ENCODE measurements around the gene AGTPBP1.
"Not testable (repeated sequence)": the region's sequence is repeated elsewhere in the genome, so short reads cannot be mapped to it uniquely, and the experiment has no call there.

Gene AGTPBP1

DNA sequence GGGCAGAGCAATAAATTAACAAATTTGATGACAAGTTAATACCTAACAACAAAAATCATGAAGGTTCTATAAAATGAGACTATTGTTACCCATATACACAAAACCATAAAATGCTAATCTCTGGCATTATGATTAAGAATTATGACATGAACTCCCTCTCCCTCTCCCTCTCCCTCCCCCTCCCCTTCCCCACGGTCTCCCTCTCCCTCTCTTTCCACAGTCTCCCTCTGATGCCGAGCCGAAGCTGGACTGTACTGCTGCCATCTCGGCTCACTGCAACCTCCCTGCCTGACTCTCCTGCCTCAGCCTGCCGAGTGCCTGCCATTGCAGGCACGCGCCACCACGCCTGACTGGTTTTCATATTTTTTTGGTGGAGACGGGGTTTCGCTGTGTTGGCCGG, 168.8 kb downstream of the AGTPBP1 start:
- in situ Hi-C loops (cut with HindIII; ENCODE audit: low pct_ligation_motif_present, low pct_unique_long_range_greater_than_20kb, low sequenced_read_pairs); DNase-seq: not testable (repeated sequence)

DNA sequence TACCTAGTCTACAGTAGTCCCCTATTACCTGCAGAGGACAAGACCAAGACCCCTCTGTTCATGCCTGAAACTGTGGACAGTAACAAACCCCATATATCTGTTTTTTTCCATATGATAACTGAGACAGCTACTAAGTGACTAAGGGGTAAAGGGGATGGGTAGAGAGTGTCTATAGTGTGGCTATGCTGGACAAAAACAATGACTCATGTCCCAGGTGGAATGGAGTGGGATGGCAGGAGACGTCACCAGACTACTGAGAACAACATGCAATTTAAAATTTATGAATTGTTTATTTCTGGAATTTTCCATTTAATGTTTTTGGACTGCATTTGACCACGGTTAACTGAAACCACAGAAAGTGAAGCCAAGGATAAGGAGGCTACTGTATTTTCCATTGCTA, 171.8 kb downstream of the AGTPBP1 start:
- in situ Hi-C loops (cut with HindIII; ENCODE audit: low pct_ligation_motif_present, low pct_unique_long_range_greater_than_20kb, low sequenced_read_pairs) = no loop called here
- DNase-seq = no peak

DNA sequence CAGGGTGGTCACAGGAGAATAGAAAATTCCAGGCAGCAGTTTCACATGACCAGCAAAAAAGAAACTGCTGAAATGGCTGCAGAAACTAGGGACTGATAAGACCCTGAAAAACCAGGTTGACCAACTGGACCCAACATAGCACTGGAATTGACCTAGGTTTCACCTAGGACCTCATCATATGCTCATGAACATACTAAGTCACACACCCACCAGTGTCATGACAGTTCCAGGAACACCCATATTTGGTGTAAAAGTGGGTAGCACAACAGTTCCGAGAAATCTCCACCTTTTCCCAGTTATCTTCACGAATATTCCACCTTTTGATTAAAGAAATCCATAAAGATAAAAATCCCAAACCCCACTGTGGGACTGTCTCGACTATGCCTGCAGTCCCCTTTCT, 182.2 kb downstream of the AGTPBP1 start:
- DNase-seq = no peak
- in situ Hi-C loops (cut with HindIII; ENCODE audit: low pct_ligation_motif_present, low pct_unique_long_range_greater_than_20kb, low sequenced_read_pairs) = no loop called here

DNA sequence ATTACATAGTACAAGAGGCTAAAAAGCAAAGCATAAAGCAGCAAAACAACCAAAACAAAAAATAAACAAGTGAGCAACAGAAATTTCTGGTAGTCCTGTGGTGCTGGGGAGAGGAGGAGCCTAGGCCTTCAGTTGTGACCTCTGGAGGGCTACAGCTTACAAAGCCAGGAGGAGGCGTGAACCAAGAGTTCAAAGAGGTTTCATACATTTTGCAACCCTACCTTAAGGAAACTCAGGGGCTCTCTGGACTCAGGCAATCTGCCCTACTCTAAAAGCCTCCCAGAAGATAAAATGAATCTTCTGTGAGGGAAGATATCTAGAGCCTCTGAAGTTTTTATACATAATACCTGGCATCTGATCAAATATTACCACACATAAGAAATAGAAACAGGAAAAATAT, 187.4 kb downstream of the AGTPBP1 start:
- no peak for DNase-seq
- in situ Hi-C loops (cut with HindIII; ENCODE audit: low pct_ligation_motif_present, low pct_unique_long_range_greater_than_20kb, low sequenced_read_pairs) = no loop called here

DNA sequence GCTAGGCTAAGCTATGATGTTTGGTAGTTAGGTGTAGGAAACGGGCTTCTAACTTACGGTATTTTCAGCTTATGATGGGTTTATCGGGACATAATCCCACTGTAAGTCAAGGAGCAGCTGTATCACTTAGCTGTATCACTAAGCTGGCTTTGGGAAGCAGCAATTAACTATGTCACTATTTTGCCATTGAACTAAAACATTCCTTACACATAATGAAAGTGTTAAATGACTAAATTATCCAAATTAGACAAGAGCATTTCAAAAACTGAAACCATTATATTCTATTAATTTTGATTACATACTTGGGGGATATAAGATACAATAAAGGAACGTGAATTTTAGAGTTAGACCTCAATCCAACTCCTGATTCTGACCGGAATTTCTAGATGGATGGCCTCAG, 188.3 kb downstream of the AGTPBP1 start:
- in situ Hi-C loops (cut with HindIII; ENCODE audit: low pct_ligation_motif_present, low pct_unique_long_range_greater_than_20kb, low sequenced_read_pairs) = no loop called here
- no peak for DNase-seq

DNA sequence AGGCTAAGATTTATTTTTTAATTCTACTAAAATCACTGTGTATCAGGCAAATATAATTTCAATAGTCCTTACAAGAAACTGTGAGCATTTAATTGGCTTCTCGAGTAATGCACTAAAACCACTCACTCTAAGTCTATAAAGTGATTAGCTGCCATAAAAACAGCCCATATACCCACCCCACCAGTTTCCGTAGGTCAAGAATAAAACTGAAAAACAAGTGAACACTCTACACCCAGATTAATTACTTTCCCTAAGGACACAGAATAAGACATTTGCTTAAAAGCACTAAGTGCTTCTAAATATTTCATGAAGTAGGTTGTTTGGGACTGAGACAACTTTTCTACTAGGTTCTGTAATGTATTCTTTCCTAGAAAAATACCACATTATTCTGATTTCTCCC, 194.2 kb downstream of the AGTPBP1 start:
- in situ Hi-C loops (cut with HindIII; ENCODE audit: low pct_ligation_motif_present, low pct_unique_long_range_greater_than_20kb, low sequenced_read_pairs) = no loop called here
- no peak for DNase-seq

DNA sequence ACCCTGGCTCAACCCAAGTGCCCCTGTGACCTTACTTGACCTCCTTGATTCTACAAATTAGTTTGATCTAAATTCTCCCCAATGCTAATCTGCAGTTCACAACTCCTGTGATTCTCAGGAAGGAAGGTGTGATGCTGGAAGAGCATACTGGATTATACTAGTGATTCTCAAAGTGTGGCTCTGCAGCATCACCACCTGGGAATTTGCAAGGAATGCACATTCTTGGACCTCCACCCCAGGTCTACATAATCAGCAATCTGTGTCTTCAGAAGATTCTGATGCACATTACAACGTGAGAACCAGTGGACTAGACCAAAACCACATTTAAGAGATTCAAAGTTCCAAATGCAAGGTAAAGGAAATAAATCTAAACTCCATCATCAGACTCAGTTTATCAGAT, 198.6 kb downstream of the AGTPBP1 start:
- in situ Hi-C loops (cut with HindIII; ENCODE audit: low pct_ligation_motif_present, low pct_unique_long_range_greater_than_20kb, low sequenced_read_pairs) = no loop called here
- DNase-seq = no peak

DNA sequence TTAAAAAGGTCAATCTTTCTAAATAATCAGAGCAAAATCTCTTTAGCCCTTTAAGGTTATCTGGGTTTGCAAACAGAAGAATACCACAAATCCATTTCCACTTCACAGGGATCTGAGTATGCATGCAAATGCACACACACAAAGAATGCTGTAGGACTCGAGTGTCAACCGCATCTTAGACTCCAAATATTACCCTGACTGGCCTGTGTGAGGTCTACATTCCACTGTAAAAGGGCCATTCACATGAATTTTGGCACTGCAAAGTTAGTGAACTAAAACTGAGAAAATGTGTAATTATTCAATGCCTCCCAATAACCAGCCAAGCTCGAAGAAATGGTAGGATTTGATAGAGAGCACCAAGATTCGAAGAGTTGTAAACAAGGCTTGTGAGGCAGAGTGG, 199.9 kb downstream of the AGTPBP1 start:
- no peak for DNase-seq
- in situ Hi-C loops (cut with HindIII; ENCODE audit: low pct_ligation_motif_present, low pct_unique_long_range_greater_than_20kb, low sequenced_read_pairs) = no loop called here

DNA sequence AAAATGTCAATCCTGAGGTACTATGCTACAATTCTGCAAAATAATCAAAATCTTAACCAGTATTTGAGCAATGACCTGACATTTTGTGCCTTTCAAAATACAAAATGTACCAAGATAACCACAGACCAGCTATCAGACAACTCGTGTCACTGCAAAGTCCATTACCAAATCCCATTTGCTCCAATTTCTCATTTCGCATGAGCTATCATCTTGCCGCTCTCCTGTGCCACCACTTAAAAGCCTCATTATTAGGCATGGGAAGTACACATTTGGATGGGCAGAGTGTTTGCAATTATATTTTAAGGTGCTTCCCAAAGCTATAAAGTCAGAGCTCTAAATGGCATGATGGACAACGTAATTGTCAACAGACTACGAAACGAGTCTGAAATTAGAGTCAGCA, 205.2 kb downstream of the AGTPBP1 start:
- in situ Hi-C loops (cut with HindIII; ENCODE audit: low pct_ligation_motif_present, low pct_unique_long_range_greater_than_20kb, low sequenced_read_pairs) = no loop called here
- DNase-seq = no peak

DNA sequence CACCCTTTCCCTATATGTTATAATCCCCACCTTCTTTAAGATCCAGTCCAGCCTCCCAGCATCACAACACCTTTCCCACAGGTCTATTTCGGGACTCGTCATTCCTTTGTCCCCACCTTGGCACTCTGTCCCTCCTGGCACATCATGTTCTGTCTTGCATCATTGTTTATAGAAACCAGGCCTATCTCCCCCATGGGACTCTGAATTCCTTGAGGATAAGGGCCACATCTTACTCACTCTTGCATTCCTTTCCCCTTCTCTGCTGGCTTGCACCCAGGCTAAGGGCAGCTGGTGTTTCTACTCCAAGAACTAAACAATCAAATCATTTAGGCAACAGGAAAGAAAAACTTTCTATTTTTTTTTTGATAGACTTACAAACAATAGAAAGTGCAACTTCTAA, 205.7 kb downstream of the AGTPBP1 start:
- in situ Hi-C loops (cut with HindIII; ENCODE audit: low pct_ligation_motif_present, low pct_unique_long_range_greater_than_20kb, low sequenced_read_pairs) = no loop called here
- DNase-seq = peak; percentile 26

DNA sequence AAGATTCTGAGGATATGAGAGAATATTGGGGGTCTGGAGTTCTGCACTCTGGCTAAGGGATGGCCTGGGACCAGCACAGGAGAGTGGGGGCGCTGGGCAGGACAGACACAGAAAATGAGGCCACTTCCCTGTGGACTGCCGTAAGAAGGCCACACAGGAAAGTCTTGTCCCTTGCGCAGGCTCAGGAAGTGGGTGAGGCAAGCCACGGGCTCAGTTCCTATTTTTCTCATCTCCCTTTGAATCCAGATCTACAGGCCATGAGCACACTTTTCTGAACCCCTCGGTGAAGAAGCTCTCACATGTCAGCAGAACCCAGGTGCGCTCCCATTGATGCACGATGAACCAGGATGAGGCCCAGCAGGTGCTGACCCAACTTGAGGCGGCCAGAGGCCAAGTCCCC, 207.4 kb downstream of the AGTPBP1 start:
- in situ Hi-C loops (cut with HindIII; ENCODE audit: low pct_ligation_motif_present, low pct_unique_long_range_greater_than_20kb, low sequenced_read_pairs) = no loop called here
- no peak for DNase-seq

DNA sequence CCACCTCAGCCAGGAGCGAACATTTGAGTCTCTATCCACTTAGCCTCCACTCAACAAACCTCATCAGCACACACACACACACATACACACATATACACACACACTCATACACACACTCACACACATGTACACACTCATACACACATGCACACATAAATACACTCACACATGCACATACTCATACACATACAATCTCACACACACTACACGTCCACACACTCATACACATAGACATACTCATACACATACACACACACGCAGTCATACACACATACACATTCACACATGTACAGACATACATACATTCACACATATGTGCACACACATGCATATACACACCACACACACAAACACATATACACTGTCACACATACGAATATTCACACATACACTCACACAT, 208.2 kb downstream of the AGTPBP1 start:
- in situ Hi-C loops (cut with HindIII; ENCODE audit: low pct_ligation_motif_present, low pct_unique_long_range_greater_than_20kb, low sequenced_read_pairs) = no loop called here
- DNase-seq = no peak

DNA sequence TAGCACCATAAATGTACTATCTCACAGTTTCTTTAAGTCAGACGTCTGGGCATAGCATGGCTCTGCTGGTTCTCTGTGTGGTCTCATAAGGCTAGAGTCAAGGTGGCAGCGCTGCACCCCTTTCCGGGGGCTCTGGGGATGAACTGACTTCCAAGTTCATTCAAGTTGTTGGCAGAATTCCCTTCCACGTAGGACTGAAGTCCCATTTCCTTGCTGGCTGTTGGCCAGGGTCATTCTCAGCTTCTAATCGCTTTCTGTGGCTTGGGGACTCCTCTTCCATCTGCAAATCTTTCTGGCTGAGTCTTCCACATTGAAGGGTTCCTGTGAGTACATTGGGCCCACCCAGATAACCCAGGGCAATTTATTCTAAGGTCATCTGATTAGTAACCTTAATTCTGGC, 211.0 kb downstream of the AGTPBP1 start:
- DNase-seq = no peak
- in situ Hi-C loops (cut with HindIII; ENCODE audit: low pct_ligation_motif_present, low pct_unique_long_range_greater_than_20kb, low sequenced_read_pairs) = no loop called here

DNA sequence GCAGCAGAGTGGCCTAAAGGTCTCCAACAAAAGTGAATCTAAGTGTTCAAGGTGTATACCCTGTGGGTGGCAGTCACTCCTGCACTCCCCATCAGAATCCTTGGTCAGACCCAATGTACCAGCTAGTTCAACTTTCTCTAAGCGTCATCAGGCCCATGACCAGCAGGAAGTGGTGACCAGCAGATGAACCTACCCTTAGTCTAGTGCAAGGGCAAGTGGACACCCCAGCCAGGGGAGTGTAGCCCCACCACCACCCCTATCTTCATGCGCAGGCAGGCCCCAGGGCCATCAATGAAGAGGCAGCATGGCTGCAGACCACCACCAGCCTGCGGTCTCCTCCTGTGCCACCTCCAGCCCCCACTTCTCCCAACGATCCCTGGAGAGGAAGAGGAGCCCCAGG, 213.1 kb downstream of the AGTPBP1 start:
- in situ Hi-C loops (cut with HindIII; ENCODE audit: low pct_ligation_motif_present, low pct_unique_long_range_greater_than_20kb, low sequenced_read_pairs) = no loop called here

DNA sequence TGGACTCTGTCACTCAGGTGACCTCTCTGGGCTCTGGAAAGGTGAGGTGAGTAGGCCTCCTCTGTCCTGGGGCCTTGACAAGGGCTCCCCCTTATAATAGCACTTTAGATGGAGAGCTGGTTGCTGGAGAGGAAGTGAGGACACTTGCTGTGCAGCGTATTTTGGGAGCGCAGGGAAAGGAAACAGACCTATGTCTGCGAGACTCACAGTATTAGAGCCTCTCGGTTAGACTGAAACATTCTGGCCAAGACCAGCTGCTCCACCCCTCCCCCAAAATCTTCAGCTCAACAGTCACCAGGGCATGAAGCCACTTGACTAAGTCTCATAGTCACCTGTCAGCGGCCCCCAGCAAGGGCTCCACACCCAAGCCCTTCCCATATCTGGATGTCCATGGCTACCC, 213.6 kb downstream of the AGTPBP1 start:
- DNase-seq = no peak
- in situ Hi-C loops (cut with HindIII; ENCODE audit: low pct_ligation_motif_present, low pct_unique_long_range_greater_than_20kb, low sequenced_read_pairs) = no loop called here

More for the DNA sequence above, 213.1 kb downstream of the AGTPBP1 start:
- no peak for DNase-seq

DNA sequence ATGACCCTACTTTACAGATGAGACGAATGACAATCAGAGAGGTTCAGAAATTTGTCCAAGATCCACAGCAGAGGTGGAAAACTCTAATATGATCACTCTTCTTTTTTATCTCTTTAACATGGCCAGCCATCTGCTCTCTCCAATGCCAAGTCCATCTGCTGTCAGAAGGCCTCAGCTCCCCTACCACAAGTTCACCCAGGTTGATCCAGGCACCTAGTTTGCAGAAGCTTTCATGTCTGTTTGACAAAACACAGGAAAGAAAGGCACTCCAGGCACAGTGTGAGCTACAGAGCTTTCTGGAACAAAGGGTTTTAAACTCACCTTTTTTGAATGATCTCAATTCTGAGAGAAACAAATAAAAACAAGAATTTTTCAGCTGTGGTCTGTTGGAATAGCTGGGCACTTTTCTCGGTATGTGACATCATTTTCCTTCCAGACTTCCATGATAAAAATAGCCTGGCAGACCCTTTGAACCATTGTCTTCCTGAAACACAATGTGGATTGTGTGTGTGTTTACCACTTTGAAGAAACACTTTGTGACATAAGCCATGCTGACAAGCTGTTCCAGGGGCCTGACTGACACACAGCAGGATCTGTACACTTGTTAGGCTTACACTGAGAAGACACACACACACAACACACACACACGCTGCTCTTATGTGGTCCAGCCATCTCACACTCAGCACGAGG, 214.3 kb downstream of the AGTPBP1 start:
- DNase-seq = no peak
- in situ Hi-C loops (cut with HindIII; ENCODE audit: low pct_ligation_motif_present, low pct_unique_long_range_greater_than_20kb, low sequenced_read_pairs) = no loop called here

DNA sequence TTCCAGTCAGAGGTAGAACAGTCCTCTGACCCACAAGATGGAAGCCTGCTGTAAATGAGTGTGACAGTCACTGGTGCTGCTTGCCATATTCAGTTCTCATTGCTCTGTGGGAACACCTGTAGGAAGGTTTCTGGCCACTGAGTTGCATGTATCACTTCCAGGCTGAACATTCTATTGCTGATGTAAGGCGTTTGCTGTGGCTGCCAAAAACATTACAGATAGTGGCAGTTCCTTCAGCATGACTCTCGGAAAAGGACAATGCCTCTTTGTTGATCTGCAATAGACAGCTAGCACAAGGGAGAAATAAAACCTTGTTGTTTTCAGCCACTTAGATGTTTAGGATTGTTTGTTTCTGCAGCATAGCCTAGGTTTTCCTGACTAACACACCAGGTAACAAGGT, 217.2 kb downstream of the AGTPBP1 start:
- in situ Hi-C loops (cut with HindIII; ENCODE audit: low pct_ligation_motif_present, low pct_unique_long_range_greater_than_20kb, low sequenced_read_pairs) = no loop called here
- no peak for DNase-seq

DNA sequence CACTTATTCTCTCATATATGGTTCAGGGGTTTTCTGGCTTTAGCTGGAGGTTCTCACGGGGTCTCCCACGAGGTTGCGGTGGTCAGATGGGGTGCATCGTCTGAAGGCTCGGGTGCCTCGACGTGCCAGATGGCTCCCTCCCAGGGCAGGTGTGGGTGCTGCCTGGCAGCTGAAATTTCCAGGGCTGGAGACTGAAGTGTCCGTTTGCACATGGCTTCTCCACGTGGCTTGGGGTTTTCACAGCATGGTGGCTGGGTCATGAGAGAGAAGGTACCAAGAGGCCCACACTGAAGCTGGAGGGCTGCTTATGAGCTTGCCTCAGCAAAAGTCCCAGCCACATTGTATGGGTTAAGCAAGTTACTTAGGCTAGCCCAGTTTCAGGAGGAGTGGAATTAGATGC, 218.6 kb downstream of the AGTPBP1 start:
- no peak for DNase-seq
- in situ Hi-C loops (cut with HindIII; ENCODE audit: low pct_ligation_motif_present, low pct_unique_long_range_greater_than_20kb, low sequenced_read_pairs) = no loop called here

DNA sequence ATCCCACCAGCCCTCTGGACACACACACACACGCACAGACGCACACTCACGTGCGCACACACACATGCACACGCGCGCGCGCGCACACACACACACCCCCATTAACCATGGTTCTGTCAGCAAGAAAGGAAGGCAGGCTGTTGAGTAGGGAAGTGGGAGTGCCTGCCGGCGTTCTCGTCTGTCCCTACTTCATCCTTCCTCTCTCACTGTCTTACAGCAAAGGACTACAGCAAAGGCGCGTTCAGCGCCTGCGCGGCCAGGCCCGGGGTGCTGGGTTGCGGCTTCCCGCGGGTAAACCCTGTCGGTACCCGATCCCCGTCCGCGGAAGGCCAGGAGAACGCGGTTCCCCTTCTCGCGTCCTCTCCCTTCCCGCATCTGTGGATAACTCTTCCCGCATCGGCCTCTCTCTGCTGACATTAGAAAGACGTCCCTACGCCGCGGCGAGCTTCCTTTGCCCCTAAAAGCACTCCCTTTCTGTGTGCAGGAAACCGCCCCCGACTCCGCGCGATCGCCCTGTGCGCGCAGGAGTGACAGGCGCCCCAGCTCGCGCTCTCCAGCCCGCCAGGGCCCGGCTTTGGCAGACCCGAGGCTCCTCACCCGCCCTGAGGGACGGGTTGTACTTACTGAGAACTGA, 219.2 kb downstream of the AGTPBP1 start:
- in situ Hi-C loops (cut with HindIII; ENCODE audit: low pct_ligation_motif_present, low pct_unique_long_range_greater_than_20kb, low sequenced_read_pairs) = no loop called here
- DNase-seq = peak; percentile 34

DNA sequence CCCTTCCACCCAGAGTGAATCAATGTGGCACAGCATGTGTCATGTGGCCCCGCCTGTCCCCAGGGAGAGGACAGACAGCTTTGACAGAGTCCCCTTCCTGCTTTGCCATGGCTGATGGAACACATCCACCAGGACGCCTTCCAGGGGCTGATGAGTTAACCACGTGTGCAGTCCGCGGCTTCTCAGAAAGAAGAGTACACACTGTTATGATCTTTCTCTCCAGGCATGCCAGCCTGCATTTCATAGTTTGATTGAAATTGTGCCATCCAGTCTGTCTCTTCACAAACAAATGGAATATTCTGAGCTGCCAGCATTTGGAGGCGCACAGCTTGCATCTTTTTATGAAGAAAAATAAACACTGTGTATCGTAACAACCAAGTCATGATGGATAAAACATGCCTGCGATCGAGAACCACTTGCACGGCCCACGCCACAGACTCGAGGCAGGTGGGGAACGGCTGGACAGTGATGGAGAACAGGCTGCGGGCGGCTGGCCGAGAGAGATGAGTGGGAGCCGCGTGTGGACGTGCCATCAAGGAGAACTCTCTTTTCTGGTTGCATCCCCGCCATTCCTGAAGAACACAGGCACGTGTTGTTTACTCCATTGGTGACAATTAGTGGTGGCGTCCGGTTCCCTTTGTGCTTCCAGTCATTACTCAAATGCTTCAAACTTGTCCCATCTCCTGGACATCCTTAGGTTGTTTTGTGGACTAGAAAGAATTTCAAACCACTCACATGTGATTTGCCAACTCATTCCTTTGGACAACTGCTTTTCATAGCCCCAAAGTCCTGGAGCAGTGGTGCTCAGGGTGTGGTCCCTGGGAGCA, 220.2 kb downstream of the AGTPBP1 start:
- no peak for DNase-seq
- in situ Hi-C loops (cut with HindIII; ENCODE audit: low pct_ligation_motif_present, low pct_unique_long_range_greater_than_20kb, low sequenced_read_pairs) = no loop called here

Measured in ACHN (cell line).